ENCODE measurements around the gene SRRM2. TPM values are rescaled to one million over a fixed set of nuclear protein-coding genes. Genes with fewer than 3 reads are reported as not detected.

The SRRM2 gene
- total and polyA plus RNA-seq, 4 donors: 316 to 589 (median 447) TPM

GRCh38 chr16:2762711-2763110, 10.3 kb downstream of the SRRM2 start:
- Histone ChIP-seq H3K4me3 (no peak overlapping the region), H3K27ac (ENCODE audit: low read depth in 1 of 2, low read length in 1 of 2) (no peak overlapping the region), H3K36me3 (ENCODE audit: control insufficient read depth in 4 of 4, insufficient read depth in 4 of 4, low read length in 4 of 4) (peaks cover 79 to 94% (median 88%) of the 10 kb centered on the region in 4 donors), H3K27me3 (ENCODE audit: control insufficient read depth in 3 of 3, insufficient read depth in 3 of 3, low read length in 2 of 3) (no peaks in the 10 kb centered on the region), H3K9me3 (ENCODE audit: control insufficient read depth in 4 of 4, insufficient read depth in 3 of 4, low read length in 3 of 4) (peaks cover 0 to 4% (median 1%) of the 10 kb centered on the region in 4 donors), H3K4me1 (ENCODE audit: control insufficient read depth in 5 of 5, insufficient read depth in 5 of 5, low read length in 5 of 5) (no peaks in the 10 kb centered on the region), H3K9ac (ENCODE audit: insufficient read depth in 1 of 2, low read length in 2 of 2) (no peak overlapping the region)
- WGBS, 2 donors: 98% methylated on average over 13 of the region's 13 CpGs
- ATAC-seq (ENCODE audit: insufficient read depth, low FRiP score) (no peak), DNase-seq (no peak)
- no peak for TF ChIP-seq CTCF (IDR thresholded peaks at IDR 0.05; ENCODE audit: control extremely low read depth, extremely low read depth)

GRCh38 chr16:2763173-2763572, 10.7 kb downstream of the SRRM2 start:
- Histone ChIP-seq H3K27ac (ENCODE audit: low read depth in 1 of 2, low read length in 1 of 2) (no peak overlapping the region), H3K36me3 (ENCODE audit: control insufficient read depth in 4 of 4, insufficient read depth in 4 of 4, low read length in 4 of 4) (peaks cover 78 to 95% (median 87%) of the 10 kb centered on the region in 4 donors), H3K9me3 (ENCODE audit: control insufficient read depth in 4 of 4, insufficient read depth in 3 of 4, low read length in 3 of 4) (peaks cover 0 to 4% (median 1%) of the 10 kb centered on the region in 4 donors), H3K27me3 (ENCODE audit: control insufficient read depth in 3 of 3, insufficient read depth in 3 of 3, low read length in 2 of 3) (no peaks in the 10 kb centered on the region), H3K4me1 (ENCODE audit: control insufficient read depth in 5 of 5, insufficient read depth in 5 of 5, low read length in 5 of 5) (no peaks in the 10 kb centered on the region), H3K9ac (ENCODE audit: insufficient read depth in 1 of 2, low read length in 2 of 2) (no peak overlapping the region), H3K4me3 (no peak overlapping the region)
- ATAC-seq (ENCODE audit: insufficient read depth, low FRiP score): no peak
- WGBS, 2 donors: 98% methylated on average over 6 of the region's 6 CpGs
- no peak for DNase-seq
- no peak for TF ChIP-seq CTCF (IDR thresholded peaks at IDR 0.05; ENCODE audit: control extremely low read depth, extremely low read depth)

- H3K9ac ChIP-seq (ENCODE audit: insufficient read depth in 1 of 2, low read length in 2 of 2): no peak overlapping the region
- H3K27me3 ChIP-seq (ENCODE audit: control insufficient read depth in 3 of 3, insufficient read depth in 3 of 3, low read length in 2 of 3): no peaks in the 10 kb centered on the region
- no peak overlapping the region for H3K27ac ChIP-seq (ENCODE audit: low read depth in 1 of 2, low read length in 1 of 2)
- peaks cover 0 to 4% (median 1%) of the 10 kb centered on the region in 4 donors for H3K9me3 ChIP-seq (ENCODE audit: control insufficient read depth in 4 of 4, insufficient read depth in 3 of 4, low read length in 3 of 4)
- WGBS, 2 donors: 97% methylated on average over 9 of the region's 9 CpGs
- no peak for TF ChIP-seq CTCF (IDR thresholded peaks at IDR 0.05; ENCODE audit: control extremely low read depth, extremely low read depth)
- no peak for DNase-seq
- peaks cover 68 to 92% (median 88%) of the 10 kb centered on the region in 4 donors for H3K36me3 ChIP-seq (ENCODE audit: control insufficient read depth in 4 of 4, insufficient read depth in 4 of 4, low read length in 4 of 4)
- H3K4me1 ChIP-seq (ENCODE audit: control insufficient read depth in 5 of 5, insufficient read depth in 5 of 5, low read length in 5 of 5): peaks cover 0 to 4% (median 0%) of the 10 kb centered on the region in 5 donors
- no peak for ATAC-seq (ENCODE audit: insufficient read depth, low FRiP score)
- H3K4me3 ChIP-seq: no peak overlapping the region
Observed at GRCh38 chr16:2764718-2765117, 12.3 kb downstream of the SRRM2 start.
